ENCODE results near the gene RFXANK.

GRCh38 chr19:19152668-19153384 is 39.2 kb upstream of the RFXANK start:
- TF ChIP-seq TAF1 (IDR thresholded peaks at IDR 0.05; ENCODE audit: borderline replicate concordance, insufficient read depth, low read length) (no peak), POLR2AphosphoS5 (IDR thresholded peaks at IDR 0.05; ENCODE audit: low read depth, low read length) (no peak), REST (IDR thresholded peaks at IDR 0.05; ENCODE audit: insufficient read depth in 1 of 2, low read depth in 2 of 2, low read length in 2 of 2) (no peak)
